Neural progenitor cell (in vitro differentiated cells): ENCODE results near the gene ZNRD2. TPM values are rescaled to one million over a fixed set of nuclear protein-coding genes. Genes with fewer than 3 reads are reported as not detected.

ENCODE experiments used
- DNase-seq: peaks from one replicate; pipeline ENCODE4 v3.0.0-alpha.2; 2016; ENCODE audit warnings: low spot score
- H2AFZ ChIP-seq: fragments of 200-600 bp; sonication (generic); replicated peaks from 2 replicates; pipeline ENCODE4 v1.6.1; 2016; ENCODE audit warnings: antibody characterized with exemption
- H3F3A ChIP-seq: fragments of 200-600 bp; sonication (generic); 2 replicates; pipeline ENCODE4 v1.6.1; 2016; ENCODE audit warnings: antibody characterized with exemption, low read depth
- H3K27ac ChIP-seq: fragments of 200-600 bp; sonication (generic); 2 replicates; pipeline ENCODE4 v1.5.1; 2016; ENCODE audit warnings: mild to moderate bottlenecking
- H3K27me3 ChIP-seq: fragments of 200-600 bp; sonication (generic); 2 replicates; pipeline ENCODE4 v1.6.1; 2016; ENCODE audit warnings: mild to moderate bottlenecking, moderate library complexity
- H3K36me3 ChIP-seq: fragments of 200-600 bp; sonication (generic); 2 replicates; pipeline ENCODE4 v1.5.1; 2016
- H3K4me1 ChIP-seq: fragments of 200-600 bp; sonication (generic); 2 replicates; pipeline ENCODE4 v1.6.1; 2016; ENCODE audit warnings: mixed run types
- H3K4me2 ChIP-seq: fragments of 200-600 bp; sonication (generic); 2 replicates; pipeline ENCODE4 v1.6.1; 2016
- H3K4me3 ChIP-seq: fragments of 200-600 bp; sonication (generic); 2 replicates; pipeline ENCODE4 v1.5.1; 2016
- H3K79me2 ChIP-seq: fragments of 200-600 bp; sonication (generic); 2 replicates; pipeline ENCODE4 v1.6.1; 2016; ENCODE audit warnings: low read depth
- H3K9ac ChIP-seq: fragments of 200-600 bp; sonication (generic); 2 replicates; pipeline ENCODE4 v1.6.1; 2016
- H3K9me3 ChIP-seq: fragments of 200-600 bp; sonication (generic); 2 replicates; pipeline ENCODE4 v1.5.1; 2016; ENCODE audit warnings: low read depth
- H4K20me1 ChIP-seq: fragments of 200-600 bp; sonication (generic); 2 replicates; pipeline ENCODE4 v1.6.1; 2016; ENCODE audit warnings: low read depth
- H3K27ac Mint-ChIP-seq: 3 replicates; pipeline ENCODE4 v1.8.0; 2021; ENCODE audit warnings: mixed read lengths
- H3K27me3 Mint-ChIP-seq: 2 replicates; pipeline ENCODE4 v1.8.0; 2022; ENCODE audit warnings: low read depth, mild to moderate bottlenecking, inconsistent platforms, moderate library complexity, mixed read lengths; ENCODE audit not compliant: insufficient read depth
- H3K36me3 Mint-ChIP-seq: 3 replicates; pipeline ENCODE4 v1.8.0; 2021; ENCODE audit warnings: mixed read lengths
- H3K4me1 Mint-ChIP-seq: 3 replicates; pipeline ENCODE4 v1.8.0; 2021; ENCODE audit warnings: mixed read lengths
- H3K4me3 Mint-ChIP-seq: 3 replicates; pipeline ENCODE4 v1.8.0; 2021; ENCODE audit warnings: mild to moderate bottlenecking, moderate library complexity, mixed read lengths
- H3K9me3 Mint-ChIP-seq: 3 replicates; pipeline ENCODE4 v1.8.0; 2020; ENCODE audit warnings: mixed read lengths
- CTCF ChIP-seq: fragments of 200-600 bp; sonication (generic); IDR thresholded peaks from 2 replicates; pipeline ENCODE4 v1.5.1; 2017; ENCODE audit warnings: antibody characterized with exemption, mild to moderate bottlenecking
- EZH2 ChIP-seq: fragments of 200-600 bp; sonication (generic); IDR thresholded peaks from 2 replicates; pipeline ENCODE4 v1.6.1; 2017; ENCODE audit warnings: antibody characterized with exemption, mild to moderate bottlenecking, moderate library complexity
- EZH2phosphoT487 ChIP-seq: fragments of 200-600 bp; sonication (generic); IDR thresholded peaks from 2 replicates; pipeline ENCODE4 v1.6.1; 2017; ENCODE audit warnings: antibody characterized with exemption
- total RNA-seq: library from RNA; depleted of rRNA; stranded (reverse); fragments of >200 nt; gene quantifications from 2 replicates; pipeline ENCODE4 v1.2.3, GENCODE V29; 2015; ENCODE audit warnings: low replicate concordance

ZNRD2 gene
- total RNA-seq, 1 donor from 2014 or later, result 15.5 TPM

- peaks cover 5% of the 10 kb centered on the region for H3K79me2 ChIP-seq
- H3K4me3 ChIP-seq, result no peak overlapping the region
- TF ChIP-seq EZH2phosphoT487, result no peak
- TF ChIP-seq EZH2, result no peak
- TF ChIP-seq CTCF, result no peak
- Mint-ChIP-seq H3K4me1 (peaks cover 30% of the 10 kb centered on the region), H3K27ac (peak overlapping the region; percentile 35), H3K4me3 (peak overlapping the region; percentile 31), H3K36me3 (peaks cover 8% of the 10 kb centered on the region), H3K9me3 (no peaks in the 10 kb centered on the region), H3K27me3 (peaks cover 29% of the 10 kb centered on the region)
- H3K9ac ChIP-seq, result no peak overlapping the region
- no peak for DNase-seq
- H3K9me3 ChIP-seq, result no peaks in the 10 kb centered on the region
- peaks cover 66% of the 10 kb centered on the region for H3K27me3 ChIP-seq
- H3K4me1 ChIP-seq, result peaks cover 9% of the 10 kb centered on the region
- H3F3A ChIP-seq, result peaks cover 31% of the 10 kb centered on the region
- H2AFZ ChIP-seq, result no peak overlapping the region
- no peak overlapping the region for H3K4me2 ChIP-seq
- no peaks in the 10 kb centered on the region for H3K36me3 ChIP-seq
- peaks cover 34% of the 10 kb centered on the region for H4K20me1 ChIP-seq
- no peak overlapping the region for H3K27ac ChIP-seq
These were observed 7.9 kb downstream of the ZNRD2 start for GRCh38 chr11:65578134-65578533.

GRCh38 chr11:65578667-65579066 lies 8.4 kb downstream of the ZNRD2 start:
- Histone ChIP-seq H3K27ac (no peak overlapping the region), H3K4me2 (no peak overlapping the region), H2AFZ (no peak overlapping the region), H3K9me3 (no peaks in the 10 kb centered on the region), H3K27me3 (peaks cover 72% of the 10 kb centered on the region), H3F3A (peaks cover 26% of the 10 kb centered on the region), H4K20me1 (peaks cover 29% of the 10 kb centered on the region), H3K4me1 (peaks cover 7% of the 10 kb centered on the region), H3K36me3 (no peaks in the 10 kb centered on the region), H3K9ac (no peak overlapping the region), H3K4me3 (no peak overlapping the region), H3K79me2 (no peaks in the 10 kb centered on the region)
- peaks cover 29% of the 10 kb centered on the region for H3K4me1 Mint-ChIP-seq
- H3K4me3 Mint-ChIP-seq, result peak overlapping the region; percentile 31
- H3K27me3 Mint-ChIP-seq, result peaks cover 29% of the 10 kb centered on the region
- peaks cover 8% of the 10 kb centered on the region for H3K36me3 Mint-ChIP-seq
- no peak for DNase-seq
- no peaks in the 10 kb centered on the region for H3K9me3 Mint-ChIP-seq
- TF ChIP-seq EZH2 (no peak), EZH2phosphoT487 (no peak), CTCF (no peak)
- H3K27ac Mint-ChIP-seq, result peak overlapping the region; percentile 35

GRCh38 chr11:65579291-65579690 lies 9.0 kb downstream of the ZNRD2 start:
- Mint-ChIP-seq H3K27ac (no peak overlapping the region), H3K4me1 (peaks cover 31% of the 10 kb centered on the region), H3K9me3 (no peaks in the 10 kb centered on the region), H3K27me3 (peaks cover 29% of the 10 kb centered on the region), H3K4me3 (no peak overlapping the region), H3K36me3 (peaks cover 8% of the 10 kb centered on the region)
- Histone ChIP-seq H3K4me2 (no peak overlapping the region), H3K4me1 (peaks cover 6% of the 10 kb centered on the region), H3K9ac (no peak overlapping the region), H3K9me3 (no peaks in the 10 kb centered on the region), H3K27me3 (peaks cover 73% of the 10 kb centered on the region), H4K20me1 (peaks cover 25% of the 10 kb centered on the region), H3K27ac (no peak overlapping the region), H2AFZ (no peak overlapping the region), H3K36me3 (no peaks in the 10 kb centered on the region), H3K4me3 (no peak overlapping the region), H3F3A (peaks cover 22% of the 10 kb centered on the region), H3K79me2 (no peaks in the 10 kb centered on the region)
- no peak for DNase-seq
- TF ChIP-seq EZH2phosphoT487 (no peak), EZH2 (no peak), CTCF (no peak)
